Measurements from ENCODE around the gene CD200R1L.

The CD200R1L gene

GRCh38 chr3:112817797-112818196 is 28.9 kb downstream of the CD200R1L start:
- no peak for DNase-seq

GRCh38 chr3:112817271-112817670 is 29.4 kb downstream of the CD200R1L start:
- DNase-seq, result peak; percentile 26

DNA sequence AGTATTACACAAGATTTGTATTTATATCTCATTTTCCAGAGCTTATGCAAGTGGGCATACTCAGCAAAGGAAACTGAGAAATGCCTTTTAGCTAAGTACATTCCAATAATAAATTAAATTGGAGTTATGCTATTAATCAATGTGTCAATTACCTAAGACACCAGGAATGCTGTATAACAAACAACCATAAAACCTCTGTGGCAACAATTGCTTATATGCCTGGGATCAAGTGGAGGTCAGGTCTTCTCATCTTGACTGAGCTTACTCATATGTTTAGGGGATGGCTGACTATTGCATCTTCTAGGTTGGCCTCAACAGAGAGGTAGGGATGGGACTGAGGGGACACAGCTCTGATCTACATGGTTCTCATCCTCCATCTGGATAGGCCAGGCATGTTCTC is 30.7 kb downstream of the CD200R1L start:
- DNase-seq, result no peak

GRCh38 chr3:112814266-112814665 is 32.4 kb downstream of the CD200R1L start:
- DNase-seq, result peak; percentile 86

- DNase-seq, result peak; percentile 100
Measured at GRCh38 chr3:112813723-112814171, 32.9 kb downstream of the CD200R1L start.

GRCh38 chr3:112813016-112813415 is 33.6 kb downstream of the CD200R1L start:
- no peak for DNase-seq

- peak; percentile 66 for DNase-seq
Measured at GRCh38 chr3:112811917-112812660, 34.6 kb downstream of the CD200R1L start.

DNA sequence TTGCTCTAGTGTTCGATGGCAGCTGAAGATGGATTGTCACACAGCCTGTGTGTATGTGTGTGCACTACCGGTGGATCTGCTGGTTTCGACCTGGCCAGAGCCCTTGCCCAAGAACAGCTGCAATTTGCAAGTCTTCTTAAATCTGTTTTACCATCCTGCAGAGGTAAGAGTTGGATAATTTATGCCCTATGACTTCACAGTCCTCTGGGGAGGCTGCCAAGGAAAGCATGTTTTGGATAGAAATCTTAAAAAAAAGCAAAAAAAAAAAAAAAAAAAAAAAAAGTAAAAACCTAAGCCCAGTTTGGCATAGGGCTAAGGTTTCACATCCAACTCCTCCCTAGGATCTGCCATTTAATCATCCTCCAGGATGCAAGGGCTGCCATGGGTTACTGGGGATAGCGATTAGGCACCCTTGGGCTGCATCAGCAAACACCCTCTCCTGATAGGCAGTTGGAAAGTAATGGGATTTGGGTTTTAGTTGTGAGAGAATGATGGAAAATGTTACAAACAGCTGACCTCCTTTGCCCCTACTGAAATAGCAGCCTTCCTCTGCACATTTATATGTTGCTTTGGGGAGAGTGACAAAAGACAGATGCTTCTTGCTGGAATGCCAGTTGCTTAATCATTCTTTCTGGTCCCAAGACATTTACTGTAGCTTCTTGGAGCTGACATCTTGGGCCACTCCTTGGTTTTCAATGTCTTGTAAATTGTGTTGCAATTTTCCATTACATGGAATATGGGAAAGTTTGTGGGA is 35.4 kb downstream of the CD200R1L start:
- DNase-seq, result peak; percentile 30

DNA sequence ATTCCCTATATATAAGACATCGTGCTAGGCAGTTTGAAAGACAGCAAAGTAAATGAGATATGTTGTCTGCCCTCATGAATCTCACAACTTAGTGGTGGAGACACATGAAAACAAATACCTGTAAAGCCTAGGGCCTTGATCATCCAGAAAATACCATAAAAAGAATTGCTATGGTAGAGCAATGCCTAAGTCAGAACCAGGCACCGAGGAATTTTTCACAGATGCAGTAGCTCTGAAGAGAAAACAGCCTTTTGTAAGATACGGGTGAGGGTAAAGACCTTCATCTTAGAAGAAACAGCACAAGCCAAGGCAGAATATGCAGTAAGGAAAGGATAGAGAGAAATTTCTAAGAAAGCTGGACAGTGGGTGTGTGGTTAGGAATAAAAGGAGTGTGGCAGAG is 36.1 kb downstream of the CD200R1L start:
- DNase-seq, result no peak

- DNase-seq, result no peak
Measured at GRCh38 chr3:112808136-112808535, 38.5 kb downstream of the CD200R1L start.

DNA sequence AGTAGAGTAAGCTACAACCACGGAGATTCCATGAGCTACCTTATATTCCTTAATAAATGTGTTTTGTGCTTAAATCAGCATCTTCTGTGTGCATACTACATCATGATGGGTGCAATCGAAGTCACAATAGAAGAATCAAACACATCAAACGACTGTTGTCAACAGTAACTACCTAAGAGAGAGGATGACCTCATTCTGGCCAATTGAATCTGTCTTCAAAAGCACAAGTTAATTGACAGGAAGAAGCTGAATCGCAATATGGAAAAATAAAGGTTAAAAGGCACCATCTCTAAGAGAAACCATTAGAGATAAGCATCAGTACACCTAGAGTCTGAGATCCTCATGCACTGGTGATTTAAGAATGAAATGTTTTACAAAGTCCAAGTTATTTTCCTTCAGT is 39.0 kb downstream of the CD200R1L start:
- no peak for DNase-seq

GRCh38 chr3:112806903-112807302 is 39.8 kb downstream of the CD200R1L start:
- DNase-seq, result no peak

DNA sequence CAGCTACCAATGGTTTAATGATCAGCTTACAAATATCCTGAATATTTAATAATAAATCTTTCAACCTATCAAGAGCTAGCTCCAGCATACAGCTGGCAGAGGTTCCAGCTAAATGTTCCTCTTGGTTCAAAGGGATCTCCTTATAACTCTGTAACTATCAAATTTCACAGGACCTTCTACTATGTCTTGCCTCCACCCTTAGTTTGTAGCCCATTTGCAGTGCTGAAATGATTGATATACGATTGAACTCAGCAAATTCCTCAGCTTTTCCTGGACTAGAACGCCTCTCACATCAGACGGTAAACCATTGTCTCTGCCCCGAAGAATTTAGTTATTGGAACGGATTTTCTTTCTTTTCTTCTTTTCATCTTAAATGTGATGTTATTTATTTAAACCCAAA is 41.5 kb downstream of the CD200R1L start:
- no peak for DNase-seq

DNA sequence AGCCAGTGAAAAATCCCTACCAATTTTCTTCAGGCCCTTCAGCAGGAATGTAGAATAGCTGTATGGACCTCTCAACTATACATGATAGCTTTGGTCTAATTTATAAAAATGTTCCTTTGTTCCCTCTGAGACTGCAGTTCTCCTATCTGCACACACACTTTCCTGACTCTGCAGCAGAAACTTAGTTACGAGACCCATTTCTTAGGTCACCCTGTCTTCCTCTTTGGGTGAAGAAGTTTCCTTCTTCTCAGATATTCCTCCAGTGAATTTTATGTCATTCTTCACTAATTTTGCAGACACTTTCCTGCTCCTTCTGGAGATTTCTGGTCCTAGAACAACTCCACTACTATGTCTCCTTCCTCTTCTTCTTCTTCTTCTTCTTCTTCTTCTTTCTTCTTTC is 42.6 kb downstream of the CD200R1L start:
- DNase-seq, result no peak

- DNase-seq, result no peak
Measured at GRCh38 chr3:112803467-112803866, 43.2 kb downstream of the CD200R1L start.

DNA sequence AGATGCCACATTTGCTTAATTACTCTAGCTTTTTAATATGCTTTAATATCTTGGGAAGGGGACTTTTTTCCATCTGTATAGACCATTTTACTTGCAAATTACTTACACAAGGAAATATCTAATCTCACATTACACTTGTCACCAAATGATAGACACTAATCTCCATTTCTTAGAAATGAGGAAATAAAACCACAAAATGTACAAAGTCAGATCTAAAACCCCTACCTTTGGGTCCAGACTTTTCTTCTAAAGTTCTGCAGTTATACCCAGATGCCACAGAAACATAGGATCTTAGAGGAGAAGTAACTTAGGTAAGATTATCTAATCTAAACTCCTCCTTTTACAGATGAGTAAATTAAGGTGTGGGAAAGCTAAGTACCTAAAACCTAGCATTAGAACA is 44.3 kb downstream of the CD200R1L start:
- DNase-seq, result no peak

- DNase-seq, result no peak
Measured at GRCh38 chr3:112799946-112800345, 46.7 kb downstream of the CD200R1L start.

DNA sequence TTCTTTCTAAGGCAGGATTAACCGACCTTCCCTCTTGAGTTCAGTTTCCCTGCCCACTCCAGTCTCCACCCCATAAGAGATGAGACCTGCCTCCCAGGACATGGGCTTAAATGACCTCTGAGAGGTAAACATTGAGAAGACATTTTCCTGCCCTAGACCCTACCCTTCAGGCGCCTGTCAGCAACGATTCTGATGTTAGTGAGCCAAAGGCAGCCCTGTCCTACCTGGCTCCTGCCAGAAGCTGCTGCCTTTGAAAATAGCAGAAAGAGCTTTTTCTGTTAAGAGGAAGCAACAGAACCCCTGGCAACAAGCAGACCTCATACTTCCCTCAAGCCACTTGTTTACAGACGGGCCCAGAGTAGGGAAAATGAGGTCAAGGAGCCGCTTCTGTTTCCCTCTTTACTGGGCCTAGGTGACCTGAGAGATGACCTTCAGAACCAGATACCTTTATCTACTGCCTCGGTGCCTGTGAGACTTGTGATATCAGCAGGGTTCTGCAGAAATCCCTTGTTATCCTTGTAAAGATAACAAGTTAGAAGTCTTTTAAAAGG is 52.0 kb downstream of the CD200R1L start:
- DNase-seq, result peak; percentile 61

GRCh38 chr3:112793326-112794081 is 53.2 kb downstream of the CD200R1L start:
- DNase-seq, result no peak

- DNase-seq, result no peak
Measured at GRCh38 chr3:112791736-112792135, 54.9 kb downstream of the CD200R1L start.

DNA sequence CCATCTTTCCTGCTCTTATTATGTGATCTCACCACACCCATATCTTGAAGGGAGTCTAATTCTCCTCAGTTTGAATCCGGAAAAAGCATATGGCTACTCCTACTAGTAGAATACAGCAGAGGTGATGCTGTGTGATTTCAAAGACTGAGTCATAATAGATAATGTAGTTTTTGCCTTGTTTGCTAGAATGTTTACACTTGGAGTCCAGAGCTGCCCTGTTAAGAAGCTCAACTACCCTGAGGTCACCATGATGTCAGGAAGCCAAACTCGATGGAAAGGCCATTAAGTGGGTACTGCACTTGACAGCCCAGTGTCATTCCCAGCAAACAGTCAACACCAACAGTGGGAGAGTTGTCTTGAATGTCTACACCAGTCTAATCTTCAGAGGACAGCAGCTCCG is 56.9 kb downstream of the CD200R1L start:
- DNase-seq, result no peak

GRCh38 chr3:112786881-112787579 is 59.6 kb downstream of the CD200R1L start:
- DNase-seq, result no peak
